GM23248 (cell line): Measurements from ENCODE around the gene NEGR1.

Source experiments
- EZH2 ChIP-seq: fragments of 200-600 bp; sonication (generic); IDR thresholded peaks from 2 replicates; pipeline ENCODE4 v1.6.1; 2018; ENCODE audit warnings: antibody characterized with exemption, mild to moderate bottlenecking; ENCODE audit not compliant: insufficient read depth, poor library complexity, severe bottlenecking
- EZH2phosphoT487 ChIP-seq: fragments of 200-600 bp; sonication (generic); IDR thresholded peaks from 2 replicates; pipeline ENCODE4 v1.6.1; 2018; ENCODE audit warnings: antibody characterized with exemption, moderate library complexity, mild to moderate bottlenecking, low read depth; ENCODE audit not compliant: insufficient read depth

GRCh38 chr1:71462247-71462646, 820.1 kb downstream of the NEGR1 start:
- TF ChIP-seq EZH2 (no peak), EZH2phosphoT487 (no peak)
